Stimulated activated CD4-positive, alpha-beta T cell treated with anti-CD3 and anti-CD28 coated beads, Interleukin-4, amount 100 ng/mL, for 1 hour (primary cell): ENCODE data around the gene PPP2R2C.

Experiments
- DNase-seq: peaks from one replicate; pipeline ENCODE4 v3.0.0-alpha.2; 2020

PPP2R2C gene

GRCh38 chr4:6375620-6376295 is 96.7 kb downstream of the PPP2R2C start:
- DNase-seq = no peak

GRCh38 chr4:6374575-6374974 is 97.8 kb downstream of the PPP2R2C start:
- no peak for DNase-seq

GRCh38 chr4:6373541-6374410 is 98.6 kb downstream of the PPP2R2C start:
- no peak for DNase-seq

GRCh38 chr4:6372649-6373525 is 99.5 kb downstream of the PPP2R2C start:
- no peak for DNase-seq

- DNase-seq = no peak
These were observed 100.6 kb downstream of the PPP2R2C start for GRCh38 chr4:6371812-6372211.

- no peak for DNase-seq
These were observed 101.1 kb downstream of the PPP2R2C start for GRCh38 chr4:6371271-6371670.

- DNase-seq = no peak
These were observed 102.3 kb downstream of the PPP2R2C start for GRCh38 chr4:6369924-6370645.

- no peak for DNase-seq
These were observed 102.9 kb downstream of the PPP2R2C start for GRCh38 chr4:6369511-6369910.

- no peak for DNase-seq
These were observed 103.4 kb downstream of the PPP2R2C start for GRCh38 chr4:6369035-6369434.

- DNase-seq = no peak
These were observed 103.8 kb downstream of the PPP2R2C start for GRCh38 chr4:6368601-6369000.

GRCh38 chr4:6368096-6368495 is 104.3 kb downstream of the PPP2R2C start:
- DNase-seq = no peak

- no peak for DNase-seq
These were observed 105.0 kb downstream of the PPP2R2C start for GRCh38 chr4:6367371-6367851.

GRCh38 chr4:6366581-6366980 is 105.8 kb downstream of the PPP2R2C start:
- no peak for DNase-seq

GRCh38 chr4:6365545-6366086 is 106.8 kb downstream of the PPP2R2C start:
- no peak for DNase-seq

- no peak for DNase-seq
These were observed 107.8 kb downstream of the PPP2R2C start for GRCh38 chr4:6364581-6364980.

- DNase-seq = no peak
These were observed 108.3 kb downstream of the PPP2R2C start for GRCh38 chr4:6364146-6364545.

- no peak for DNase-seq
These were observed 109.5 kb downstream of the PPP2R2C start for GRCh38 chr4:6362896-6363295.

GRCh38 chr4:6362243-6362885 is 110.0 kb downstream of the PPP2R2C start:
- no peak for DNase-seq

- no peak for DNase-seq
These were observed 111.2 kb downstream of the PPP2R2C start for GRCh38 chr4:6361076-6361784.

- no peak for DNase-seq
These were observed 112.0 kb downstream of the PPP2R2C start for GRCh38 chr4:6360385-6360784.
